GM19395 (cell line): ENCODE measurements around the gene HOOK1.
"Not testable (repeated sequence)": the region's sequence is repeated elsewhere in the genome, so short reads cannot be mapped to it uniquely, and the experiment has no call there.

Source experiments
- ATAC-seq: cut with Tn5 transposase; IDR thresholded peaks from one replicate; pipeline ENCODE4 v1.9.1; 2021; ENCODE audit warnings: mild to moderate bottlenecking, moderate library complexity; ENCODE audit not compliant: unreplicated experiment

HOOK1 gene

DNA sequence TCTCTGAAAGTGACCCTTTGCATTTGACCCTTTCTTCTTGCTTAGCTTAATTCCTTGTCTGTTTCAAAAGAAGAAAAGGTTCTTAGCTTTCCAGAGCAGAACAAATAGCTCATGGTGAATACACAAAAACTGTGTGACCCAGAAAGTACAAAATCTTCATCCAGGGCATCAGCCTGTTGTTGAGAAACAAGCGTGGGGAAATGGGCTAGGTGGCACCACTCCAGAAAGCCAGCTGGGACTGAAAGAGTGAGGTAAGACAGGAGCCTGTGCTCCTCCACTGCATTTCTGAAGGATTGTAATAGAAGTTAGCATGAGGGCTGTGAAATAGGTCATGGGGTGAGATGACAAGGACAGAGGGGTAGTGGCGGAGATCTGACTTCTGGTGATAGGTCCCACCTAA lies 66.0 kb downstream of the HOOK1 start:
- ATAC-seq, result no peak

GRCh38 chr1:59885160-59885832 lies 70.5 kb downstream of the HOOK1 start:
- ATAC-seq, result no peak

GRCh38 chr1:59892841-59893811 lies 78.4 kb downstream of the HOOK1 start:
- no peak for ATAC-seq

DNA sequence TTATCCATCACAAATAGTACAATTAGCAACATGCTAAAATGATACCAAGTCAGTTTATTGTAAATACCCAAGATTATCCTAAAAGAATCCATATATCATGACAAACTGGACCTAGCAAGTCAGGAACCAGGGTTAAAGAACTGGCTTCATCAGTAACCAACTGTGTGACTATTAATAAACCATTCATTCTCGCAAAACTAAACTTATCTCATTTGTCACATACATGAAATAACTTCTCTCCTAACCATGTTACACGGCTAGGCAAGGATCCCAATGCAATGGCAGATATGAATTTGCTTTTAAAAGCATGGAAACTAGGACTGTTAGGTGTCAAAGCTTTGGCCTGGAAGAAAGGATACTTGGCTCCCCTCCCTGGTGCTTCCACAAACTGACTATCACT lies 82.4 kb downstream of the HOOK1 start:
- ATAC-seq, result no peak

DNA sequence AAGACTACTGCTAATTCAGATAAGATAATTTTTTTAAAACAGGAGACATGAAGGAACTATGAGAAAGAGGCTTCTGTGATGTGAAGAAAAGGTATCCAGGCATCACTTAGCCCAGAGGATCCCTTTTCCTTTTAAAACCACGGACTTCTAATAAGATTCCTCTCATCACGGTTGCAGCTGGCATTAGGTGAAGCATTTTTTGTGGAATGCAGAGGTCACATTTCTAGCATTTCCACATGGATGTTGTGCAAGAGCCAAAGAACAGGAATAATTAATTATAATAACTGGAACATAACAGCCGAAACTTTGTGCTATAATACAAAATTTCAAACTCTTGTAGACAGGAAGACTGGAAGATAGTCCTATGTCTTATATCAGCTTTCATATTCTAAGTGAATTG lies 84.2 kb downstream of the HOOK1 start:
- no peak for ATAC-seq

DNA sequence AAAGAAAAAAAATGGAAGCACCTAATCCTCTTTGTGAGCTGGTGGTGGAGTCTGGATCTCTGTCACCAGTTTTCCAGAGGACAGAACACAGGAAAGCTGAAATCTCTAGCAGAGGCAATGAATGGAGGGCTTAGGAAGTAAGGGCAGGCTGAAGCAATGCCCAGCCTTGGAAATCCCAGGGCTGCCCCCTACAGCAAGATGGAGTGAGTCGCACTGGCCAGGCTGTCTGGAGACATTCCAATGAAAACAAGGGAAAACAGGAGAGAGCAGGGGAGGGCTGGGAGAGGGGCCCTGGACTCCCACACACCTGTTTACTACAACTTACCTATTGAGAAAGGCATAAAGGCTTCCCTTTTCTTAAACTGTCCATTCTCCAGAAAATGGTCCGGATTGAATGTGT lies 85.9 kb downstream of the HOOK1 start:
- no peak for ATAC-seq

GRCh38 chr1:59901770-59902388 lies 87.1 kb downstream of the HOOK1 start:
- no peak for ATAC-seq

DNA sequence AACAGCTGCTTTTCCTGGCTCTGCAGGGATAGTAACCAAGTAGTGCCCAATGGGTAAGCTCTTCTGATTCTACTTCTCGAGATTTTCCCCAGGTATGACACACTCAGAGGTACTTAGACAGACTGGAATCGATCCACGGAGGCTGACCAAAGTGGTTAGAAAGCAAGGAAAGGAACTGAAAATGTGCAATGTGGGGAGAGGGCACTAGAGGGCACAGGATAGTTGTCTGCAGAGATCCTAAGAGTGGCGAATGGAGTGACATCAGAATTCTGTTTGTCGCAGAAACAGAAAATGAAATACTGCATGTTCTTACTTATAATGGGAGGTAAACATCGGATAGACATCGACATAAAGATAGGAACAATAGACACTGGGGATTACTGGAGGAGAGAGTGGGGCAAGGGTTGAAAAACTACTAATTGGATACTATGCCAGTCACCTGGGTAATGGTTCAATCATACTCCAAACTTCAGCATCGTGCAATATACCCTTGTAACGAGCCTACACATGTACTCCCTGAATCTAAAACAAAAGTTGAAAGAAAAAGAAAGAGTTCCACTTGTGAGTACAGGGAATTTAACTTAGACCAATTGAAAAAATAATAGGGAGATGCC lies 88.5 kb downstream of the HOOK1 start:
- ATAC-seq, result peak; percentile 85

DNA sequence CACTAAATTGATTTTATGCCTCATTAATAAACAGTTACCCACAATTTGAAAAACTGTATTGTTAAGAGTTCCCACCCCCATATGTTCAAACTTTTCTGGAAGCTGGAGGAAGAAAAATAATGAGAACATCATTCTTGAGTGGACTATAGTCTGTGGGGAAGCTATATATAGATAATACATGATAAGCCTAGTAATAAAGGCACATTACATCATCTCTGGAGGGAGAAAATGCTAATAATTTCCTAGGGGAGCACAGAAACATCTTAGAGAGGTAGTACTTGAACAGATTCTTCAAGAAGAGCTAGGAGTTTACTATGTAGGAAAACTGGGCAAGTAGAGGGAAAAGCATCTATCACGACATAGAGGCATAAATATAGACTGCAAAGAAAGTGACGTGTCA lies 92.2 kb downstream of the HOOK1 start:
- no peak for ATAC-seq

- ATAC-seq, result no peak
Measured at GRCh38 chr1:59908084-59908483, 93.3 kb downstream of the HOOK1 start.

- no peak for ATAC-seq
Measured at GRCh38 chr1:59908682-59909081, 93.9 kb downstream of the HOOK1 start.

DNA sequence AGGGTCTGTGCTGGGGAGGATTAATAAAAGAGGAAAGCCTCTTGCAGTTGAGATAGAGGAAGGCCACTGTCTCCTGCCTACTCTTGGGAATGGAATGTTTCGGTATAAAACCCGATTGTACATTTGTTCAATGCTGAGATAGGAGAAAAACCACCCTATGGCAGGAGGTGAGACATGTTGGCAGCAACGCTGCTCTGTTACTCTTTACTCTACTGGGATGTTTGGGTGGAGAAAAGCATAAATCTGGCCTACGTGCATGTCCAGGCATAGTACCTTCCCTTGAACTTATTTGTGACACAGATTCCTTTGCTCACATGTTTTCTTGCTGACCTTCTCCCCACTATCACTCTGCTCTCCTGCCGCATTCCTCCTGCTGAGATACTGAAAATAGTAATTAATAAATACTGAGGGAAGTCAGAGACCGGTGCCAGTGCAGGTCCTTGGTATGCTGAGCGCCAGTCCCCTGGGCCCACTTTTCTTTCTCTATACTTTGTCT lies 100.1 kb downstream of the HOOK1 start:
- not testable (repeated sequence) for ATAC-seq

- no peak for ATAC-seq
Measured at GRCh38 chr1:59915516-59915915, 100.8 kb downstream of the HOOK1 start.

DNA sequence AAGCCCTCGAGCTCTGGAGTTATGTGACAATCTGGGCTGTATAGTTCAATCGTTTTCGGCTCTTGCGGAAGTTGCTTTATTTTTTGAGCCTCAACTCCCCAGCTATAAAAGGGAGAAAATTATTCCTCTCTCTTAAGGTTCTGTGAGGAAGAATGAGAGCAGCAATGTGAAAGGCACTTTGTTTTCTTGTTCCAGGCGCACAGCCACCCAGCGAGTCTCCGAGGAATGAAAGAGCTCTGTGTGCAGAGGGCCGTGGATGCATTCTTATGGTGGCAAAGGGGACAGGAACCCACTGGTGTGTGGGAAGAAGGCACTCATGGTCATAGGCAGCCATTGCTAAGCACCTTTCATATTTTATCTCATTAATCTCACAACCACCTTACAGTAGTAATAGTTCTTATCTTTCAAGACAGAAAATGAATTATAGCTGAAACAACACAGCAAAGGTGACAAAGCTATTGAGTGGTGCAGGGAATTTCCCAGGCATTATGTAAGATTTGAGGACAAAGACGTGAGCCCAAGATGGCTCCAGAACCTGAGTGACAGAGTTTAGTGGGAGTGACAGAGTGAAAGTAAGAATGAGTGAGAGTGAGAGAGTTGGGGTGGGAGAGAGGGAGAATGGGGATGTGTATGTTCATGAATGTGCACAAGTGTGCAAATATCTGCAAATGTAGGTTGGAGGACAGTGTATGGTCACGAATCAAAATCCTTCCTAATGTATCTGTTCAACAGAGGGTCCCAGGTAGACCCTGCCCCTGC lies 102.5 kb downstream of the HOOK1 start:
- ATAC-seq, result no peak

DNA sequence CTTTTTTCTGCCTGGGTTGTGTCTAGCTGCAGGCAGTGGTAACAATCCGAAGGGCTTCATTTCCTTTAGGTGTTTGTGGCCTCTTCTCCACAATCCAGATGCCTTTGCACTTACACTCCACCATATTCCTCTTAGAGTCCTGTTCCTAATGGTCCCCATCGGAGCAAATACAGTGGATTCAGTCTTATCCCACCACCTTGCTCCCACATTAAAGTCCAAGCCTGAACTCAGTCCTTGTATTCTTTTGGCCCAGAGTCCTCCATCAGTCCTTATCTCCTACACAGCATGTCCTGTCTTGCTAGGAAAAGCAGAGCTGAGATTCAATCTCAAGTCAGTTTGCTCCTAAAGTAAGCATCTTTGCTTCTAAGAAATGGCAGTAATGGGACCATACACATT lies 103.0 kb downstream of the HOOK1 start:
- no peak for ATAC-seq

GRCh38 chr1:59919746-59920145 lies 105.0 kb downstream of the HOOK1 start:
- ATAC-seq, result no peak

- ATAC-seq, result not testable (repeated sequence)
Measured at GRCh38 chr1:59921258-59921899, 106.6 kb downstream of the HOOK1 start.

DNA sequence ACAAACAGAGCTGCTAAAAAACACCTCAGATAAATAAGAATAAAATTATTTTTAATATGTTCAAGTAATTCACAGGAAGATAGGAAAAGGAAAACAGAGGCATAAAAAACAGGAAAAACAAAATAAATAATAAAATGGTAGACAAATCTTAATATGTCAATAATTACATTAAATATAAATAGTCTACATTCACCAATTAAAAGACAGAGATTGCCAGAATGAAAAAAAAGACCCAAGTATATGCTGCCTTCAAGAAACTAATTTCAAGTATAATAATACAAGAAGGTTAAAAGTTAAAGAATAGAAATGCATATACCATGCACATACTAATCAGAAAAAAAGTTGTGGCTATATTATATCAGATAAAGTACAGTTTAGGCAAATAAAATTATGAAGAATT lies 109.9 kb downstream of the HOOK1 start:
- no peak for ATAC-seq
